DOHH2 (cell line): ENCODE data around the gene LBP.

ENCODE experiments used
- EZH2phosphoT487 ChIP-seq: fragments of 200-600 bp; sonication (generic); IDR thresholded peaks from 2 replicates; pipeline ENCODE4 v1.6.1; 2017; ENCODE audit warnings: borderline replicate concordance, mild to moderate bottlenecking, antibody characterized with exemption, low read length, moderate library complexity, mixed read lengths
- TF ChIP-seq, protein P1 (sequence below): fragments of 200-600 bp; sonication (generic); IDR thresholded peaks from one replicate; pipeline ENCODE4 v1.5.1; 2014; ENCODE audit warnings: antibody characterized with exemption, mild to moderate bottlenecking, low read depth, low read length; ENCODE audit not compliant: poor library complexity, severe bottlenecking

GRCh38 chr20:38320221-38320620, 26.1 kb upstream of the LBP start:
- TF ChIP-seq, protein P1, sequence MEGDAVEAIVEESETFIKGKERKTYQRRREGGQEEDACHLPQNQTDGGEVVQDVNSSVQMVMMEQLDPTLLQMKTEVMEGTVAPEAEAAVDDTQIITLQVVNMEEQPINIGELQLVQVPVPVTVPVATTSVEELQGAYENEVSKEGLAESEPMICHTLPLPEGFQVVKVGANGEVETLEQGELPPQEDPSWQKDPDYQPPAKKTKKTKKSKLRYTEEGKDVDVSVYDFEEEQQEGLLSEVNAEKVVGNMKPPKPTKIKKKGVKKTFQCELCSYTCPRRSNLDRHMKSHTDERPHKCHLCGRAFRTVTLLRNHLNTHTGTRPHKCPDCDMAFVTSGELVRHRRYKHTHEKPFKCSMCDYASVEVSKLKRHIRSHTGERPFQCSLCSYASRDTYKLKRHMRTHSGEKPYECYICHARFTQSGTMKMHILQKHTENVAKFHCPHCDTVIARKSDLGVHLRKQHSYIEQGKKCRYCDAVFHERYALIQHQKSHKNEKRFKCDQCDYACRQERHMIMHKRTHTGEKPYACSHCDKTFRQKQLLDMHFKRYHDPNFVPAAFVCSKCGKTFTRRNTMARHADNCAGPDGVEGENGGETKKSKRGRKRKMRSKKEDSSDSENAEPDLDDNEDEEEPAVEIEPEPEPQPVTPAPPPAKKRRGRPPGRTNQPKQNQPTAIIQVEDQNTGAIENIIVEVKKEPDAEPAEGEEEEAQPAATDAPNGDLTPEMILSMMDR, result no peak
- no peak for TF ChIP-seq EZH2phosphoT487
